NB4 (cell line): Measurements from ENCODE around the gene FAM136A.

Source experiments
- POLR2A ChIP-seq: IDR thresholded peaks from 2 replicates; pipeline ENCODE4 v1.6.1; 2011; ENCODE audit warnings: mild to moderate bottlenecking; ENCODE audit not compliant: insufficient read length; ENCODE audit errors: extremely low read depth
- TF ChIP-seq, protein P1 (sequence below): IDR thresholded peaks from 2 replicates; pipeline ENCODE4 v1.6.1; 2011; ENCODE audit warnings: low read depth, low read length

DNA sequence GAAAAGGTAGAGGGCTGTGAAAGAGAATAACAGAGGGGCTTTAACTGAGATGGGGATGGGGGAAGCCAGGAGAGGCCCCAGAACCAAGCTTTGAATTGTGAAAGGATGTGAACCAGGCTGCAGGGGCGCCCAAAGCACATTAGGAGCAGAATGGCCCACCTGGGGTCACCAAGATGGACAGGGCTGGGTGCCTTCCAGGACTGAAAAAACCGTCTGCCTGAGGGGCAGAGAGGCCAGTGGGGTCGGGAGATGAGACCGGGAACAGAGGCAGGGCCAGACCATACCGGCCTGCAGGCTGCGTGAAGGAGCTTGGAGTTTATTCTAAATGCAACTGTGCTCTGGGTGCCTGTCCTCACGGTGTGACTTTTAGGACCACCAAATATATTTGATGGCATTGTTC is 29.1 kb upstream of the FAM136A start:
- no peak for TF ChIP-seq POLR2A
- TF ChIP-seq, protein P1, sequence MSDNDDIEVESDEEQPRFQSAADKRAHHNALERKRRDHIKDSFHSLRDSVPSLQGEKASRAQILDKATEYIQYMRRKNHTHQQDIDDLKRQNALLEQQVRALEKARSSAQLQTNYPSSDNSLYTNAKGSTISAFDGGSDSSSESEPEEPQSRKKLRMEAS: no peak
